Peyer's patch (tissue), 4 donors: Measurements from ENCODE around the gene TEX52.

Experiments
- CTCF ChIP-seq, 6 experiments: fragments of 450-650 bp in 4 of 6; fragments of 200-600 bp in 2 of 6; sonication (generic) in 1 of 6; IDR thresholded peaks; one replicate each; pipeline ENCODE4 v1.5.1; 2017 to 2019; ENCODE audit warnings: antibody characterized with exemption in 6 of 6, mild to moderate bottlenecking in 3 of 6, moderate library complexity in 1 of 6
- POLR2A ChIP-seq, 2 donors: fragments of 450-650 bp; IDR thresholded peaks; one replicate each; pipeline ENCODE4 v1.5.1; 2017; ENCODE audit warnings: antibody characterized with exemption in 2 of 2, mild to moderate bottlenecking in 2 of 2, moderate library complexity in 2 of 2

- no peak for TF ChIP-seq POLR2A (IDR thresholded peaks at IDR 0.05)
- no peak for TF ChIP-seq CTCF (IDR thresholded peaks at IDR 0.05)
Observed at GRCh38 chr12:2842948-2843347, 13.9 kb downstream of the TEX52 start.
